Liver (tissue), 9 donors: ENCODE results near the gene CDK5RAP3. TPM values are rescaled to one million over a fixed set of nuclear protein-coding genes. Genes with fewer than 3 reads are reported as not detected.

Experiments
- DNase-seq: peaks from one replicate; pipeline ENCODE4 v3.0.0-alpha.2; 2017; ENCODE audit warnings: low spot score
- H3K27ac ChIP-seq, 2 donors: one replicate each; pipeline ENCODE4 v1.7.0; 2013; ENCODE audit warnings: inconsistent platforms in 2 of 2, low read length in 2 of 2, control low read depth in 1 of 2, low read depth in 1 of 2, mild to moderate bottlenecking in 1 of 2
- H3K27me3 ChIP-seq, 4 donors: one replicate each; pipeline versions ENCODE4 v1.6.1 to v1.7.0; 2013; ENCODE audit warnings: low read length in 3 of 4, inconsistent platforms in 1 of 4, mild to moderate bottlenecking in 1 of 4, moderate library complexity in 1 of 4; ENCODE audit not compliant: control insufficient read depth in 4 of 4, insufficient read depth in 4 of 4
- H3K36me3 ChIP-seq, 4 donors: one replicate each; pipeline versions ENCODE4 v1.6.1 to v1.7.0; 2013; ENCODE audit warnings: low read length in 3 of 4, mild to moderate bottlenecking in 3 of 4, low read depth in 1 of 4, moderate library complexity in 1 of 4; ENCODE audit not compliant: control insufficient read depth in 4 of 4, insufficient read depth in 3 of 4
- H3K4me1 ChIP-seq, 4 donors: one replicate each; pipeline versions ENCODE4 v1.6.1 to v1.7.0; 2013; ENCODE audit warnings: low read length in 3 of 4, mild to moderate bottlenecking in 3 of 4, moderate library complexity in 1 of 4; ENCODE audit not compliant: control insufficient read depth in 4 of 4, insufficient read depth in 4 of 4
- H3K4me3 ChIP-seq, 3 donors: one replicate each; pipeline versions ENCODE4 v1.6.1 to v1.7.0; 2013; ENCODE audit warnings: low read length in 3 of 3, control low read depth in 1 of 3, low read depth in 1 of 3, mild to moderate bottlenecking in 1 of 3
- H3K9ac ChIP-seq, 2 donors: one replicate each; pipeline ENCODE4 v1.7.0; 2013; ENCODE audit warnings: low read length in 2 of 2, mild to moderate bottlenecking in 2 of 2, moderate library complexity in 2 of 2, control low read depth in 1 of 2, low read depth in 1 of 2
- H3K9me3 ChIP-seq, 4 donors: one replicate each; pipeline versions ENCODE4 v1.6.1 to v1.7.0; 2013; ENCODE audit warnings: low read length in 3 of 4; ENCODE audit not compliant: control insufficient read depth in 4 of 4
- EGR1 ChIP-seq, 2 donors: IDR thresholded peaks; 2 replicates each; pipeline ENCODE4 v1.6.1; 2016 to 2018; ENCODE audit warnings: antibody characterized with exemption in 2 of 2, low read depth in 2 of 2
- FOXA1 ChIP-seq: IDR thresholded peaks from 2 replicates; pipeline ENCODE4 v1.6.1; 2016; ENCODE audit warnings: antibody characterized with exemption
- FOXA2 ChIP-seq: IDR thresholded peaks from 2 replicates; pipeline ENCODE4 v1.6.1; 2016; ENCODE audit warnings: antibody characterized with exemption
- GABPA ChIP-seq, 2 donors: IDR thresholded peaks in 1 of 2; conservative IDR thresholded peaks in 1 of 2; 2 replicates each; pipeline ENCODE4 v1.6.1; 2016; ENCODE audit warnings: antibody characterized with exemption in 2 of 2, mild to moderate bottlenecking in 1 of 2, moderate library complexity in 1 of 2
- JUND ChIP-seq, 2 donors: IDR thresholded peaks; 2 replicates each; pipeline ENCODE4 v1.6.1; 2016; ENCODE audit warnings: antibody characterized with exemption in 2 of 2
- NR2F2 ChIP-seq: IDR thresholded peaks from 2 replicates; pipeline ENCODE4 v1.6.1; 2016; ENCODE audit warnings: antibody characterized with exemption
- RAD21 ChIP-seq, 2 donors: IDR thresholded peaks; 2 replicates each; pipeline ENCODE4 v1.6.1; 2016; ENCODE audit warnings: antibody characterized with exemption in 2 of 2, mild to moderate bottlenecking in 2 of 2
- RXRA ChIP-seq, 2 donors: IDR thresholded peaks; 2 replicates each; pipeline ENCODE4 v1.6.1; 2017 to 2018; ENCODE audit warnings: antibody characterized with exemption in 2 of 2, mild to moderate bottlenecking in 1 of 2
- SP1 ChIP-seq: IDR thresholded peaks from 2 replicates; pipeline ENCODE4 v1.6.1; 2018; ENCODE audit warnings: antibody characterized with exemption, mild to moderate bottlenecking
- TAF1 ChIP-seq: conservative IDR thresholded peaks from 2 replicates; pipeline ENCODE4 v1.6.1; 2016; ENCODE audit warnings: antibody characterized with exemption, mild to moderate bottlenecking
- YY1 ChIP-seq: IDR thresholded peaks from 2 replicates; pipeline ENCODE4 v1.6.1; 2016; ENCODE audit warnings: antibody characterized with exemption, mild to moderate bottlenecking
- WGBS: extraction: QIAGEN DNeasy Blood & Tissue Kit; methylation state at CpG from one replicate; pipeline ENCODE4 v1.1.7; 2013; 5-methylcytosine and 5-hydroxymethylcytosine counted together
- polyA plus RNA-seq, 2 donors: library from polyadenylated mRNA; stranded (reverse) in 1 of 2; unstranded in 1 of 2; fragments of 200-250 nt in 1 of 2; fragments of >200 nt in 1 of 2; fragmentation: Nextera tagmentation in 1 of 2; extraction: Ambion mirVana in 1 of 2; gene quantifications; one replicate each; pipeline versions ENCODE4 v1.2.1 to v1.2.3, GENCODE V29; 2013 to 2015
- total RNA-seq, 2 donors: library from RNA; depleted of rRNA; stranded (reverse); fragments of >200 nt; gene quantifications; one replicate each; pipeline ENCODE4 v1.2.3, GENCODE V29; 2014
- TF ChIP-seq, protein P1 (sequence below): IDR thresholded peaks from 2 replicates; pipeline ENCODE4 v1.6.1; 2016; ENCODE audit warnings: antibody characterized with exemption, mild to moderate bottlenecking
- TF ChIP-seq, protein P2 (sequence below): fragments of 150-350 bp; IDR thresholded peaks from 2 replicates; pipeline ENCODE4 v1.5.1; 2017; ENCODE audit warnings: improper control_type of control experiment, low read depth, low read length; ENCODE audit not compliant: missing input control
- TF ChIP-seq, protein P3 (sequence below): IDR thresholded peaks from 2 replicates; pipeline ENCODE4 v1.6.1; 2016; ENCODE audit warnings: antibody characterized with exemption
- TF ChIP-seq, protein P4 (sequence below): IDR thresholded peaks from 2 replicates; pipeline ENCODE4 v1.6.1; 2016; ENCODE audit warnings: antibody characterized with exemption
- TF ChIP-seq, protein P5 (sequence below): IDR thresholded peaks from 2 replicates; pipeline ENCODE4 v1.6.1; 2016; ENCODE audit warnings: antibody characterized with exemption
- donor health status: healthy.
- donor health status: healthy.
- donor health status: healthy.
- donor health status: healthy.
- donor health status: healthy.

CDK5RAP3 gene
- total and polyA plus RNA-seq, 4 donors = 44.6 to 120 (median 74.7) TPM

DNA sequence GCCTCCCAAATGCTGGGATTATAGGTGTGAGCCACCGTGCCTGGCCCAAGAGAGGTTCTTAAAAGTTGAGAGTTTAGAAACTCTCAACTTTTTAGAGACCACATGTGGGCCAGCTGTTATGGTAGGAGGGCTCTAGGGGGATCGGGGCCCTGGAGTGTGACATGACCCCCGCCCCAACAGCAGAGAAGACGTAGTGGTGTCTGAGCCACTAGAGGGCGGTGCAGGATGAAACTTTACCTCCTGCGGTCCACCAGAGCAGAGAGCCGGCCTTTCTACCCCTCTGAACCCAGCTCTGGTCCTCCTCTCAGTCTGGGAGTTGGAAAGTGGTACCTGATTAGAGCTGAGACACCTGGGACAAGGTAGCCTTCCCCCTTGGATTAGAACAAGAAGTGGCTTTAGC lies 7.4 kb downstream of the CDK5RAP3 start:
- Histone ChIP-seq H3K36me3 (peaks cover 9 to 86% (median 68%) of the 10 kb centered on the region in 4 donors), H3K4me3 (no peak overlapping the region), H3K27ac (no peak overlapping the region), H3K9me3 (no peaks in the 10 kb centered on the region), H3K27me3 (no peaks in the 10 kb centered on the region), H3K4me1 (peaks cover 0 to 5% (median 1%) of the 10 kb centered on the region in 4 donors), H3K9ac (no peak overlapping the region)
- DNase-seq = peak; percentile 66
- 53% methylated on average over 7 of the region's 7 CpGs for WGBS
- TF ChIP-seq FOXA2 = no peak
- TF ChIP-seq YY1 = no peak
- TF ChIP-seq RXRA (IDR thresholded peaks at IDR 0.05) = no peak
- TF ChIP-seq, protein P1, sequence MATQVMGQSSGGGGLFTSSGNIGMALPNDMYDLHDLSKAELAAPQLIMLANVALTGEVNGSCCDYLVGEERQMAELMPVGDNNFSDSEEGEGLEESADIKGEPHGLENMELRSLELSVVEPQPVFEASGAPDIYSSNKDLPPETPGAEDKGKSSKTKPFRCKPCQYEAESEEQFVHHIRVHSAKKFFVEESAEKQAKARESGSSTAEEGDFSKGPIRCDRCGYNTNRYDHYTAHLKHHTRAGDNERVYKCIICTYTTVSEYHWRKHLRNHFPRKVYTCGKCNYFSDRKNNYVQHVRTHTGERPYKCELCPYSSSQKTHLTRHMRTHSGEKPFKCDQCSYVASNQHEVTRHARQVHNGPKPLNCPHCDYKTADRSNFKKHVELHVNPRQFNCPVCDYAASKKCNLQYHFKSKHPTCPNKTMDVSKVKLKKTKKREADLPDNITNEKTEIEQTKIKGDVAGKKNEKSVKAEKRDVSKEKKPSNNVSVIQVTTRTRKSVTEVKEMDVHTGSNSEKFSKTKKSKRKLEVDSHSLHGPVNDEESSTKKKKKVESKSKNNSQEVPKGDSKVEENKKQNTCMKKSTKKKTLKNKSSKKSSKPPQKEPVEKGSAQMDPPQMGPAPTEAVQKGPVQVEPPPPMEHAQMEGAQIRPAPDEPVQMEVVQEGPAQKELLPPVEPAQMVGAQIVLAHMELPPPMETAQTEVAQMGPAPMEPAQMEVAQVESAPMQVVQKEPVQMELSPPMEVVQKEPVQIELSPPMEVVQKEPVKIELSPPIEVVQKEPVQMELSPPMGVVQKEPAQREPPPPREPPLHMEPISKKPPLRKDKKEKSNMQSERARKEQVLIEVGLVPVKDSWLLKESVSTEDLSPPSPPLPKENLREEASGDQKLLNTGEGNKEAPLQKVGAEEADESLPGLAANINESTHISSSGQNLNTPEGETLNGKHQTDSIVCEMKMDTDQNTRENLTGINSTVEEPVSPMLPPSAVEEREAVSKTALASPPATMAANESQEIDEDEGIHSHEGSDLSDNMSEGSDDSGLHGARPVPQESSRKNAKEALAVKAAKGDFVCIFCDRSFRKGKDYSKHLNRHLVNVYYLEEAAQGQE = no peak
- no peak for TF ChIP-seq EGR1 (IDR thresholded peaks at IDR 0.05; ENCODE audit: low read depth in 2 of 2)
- TF ChIP-seq, protein P2, sequence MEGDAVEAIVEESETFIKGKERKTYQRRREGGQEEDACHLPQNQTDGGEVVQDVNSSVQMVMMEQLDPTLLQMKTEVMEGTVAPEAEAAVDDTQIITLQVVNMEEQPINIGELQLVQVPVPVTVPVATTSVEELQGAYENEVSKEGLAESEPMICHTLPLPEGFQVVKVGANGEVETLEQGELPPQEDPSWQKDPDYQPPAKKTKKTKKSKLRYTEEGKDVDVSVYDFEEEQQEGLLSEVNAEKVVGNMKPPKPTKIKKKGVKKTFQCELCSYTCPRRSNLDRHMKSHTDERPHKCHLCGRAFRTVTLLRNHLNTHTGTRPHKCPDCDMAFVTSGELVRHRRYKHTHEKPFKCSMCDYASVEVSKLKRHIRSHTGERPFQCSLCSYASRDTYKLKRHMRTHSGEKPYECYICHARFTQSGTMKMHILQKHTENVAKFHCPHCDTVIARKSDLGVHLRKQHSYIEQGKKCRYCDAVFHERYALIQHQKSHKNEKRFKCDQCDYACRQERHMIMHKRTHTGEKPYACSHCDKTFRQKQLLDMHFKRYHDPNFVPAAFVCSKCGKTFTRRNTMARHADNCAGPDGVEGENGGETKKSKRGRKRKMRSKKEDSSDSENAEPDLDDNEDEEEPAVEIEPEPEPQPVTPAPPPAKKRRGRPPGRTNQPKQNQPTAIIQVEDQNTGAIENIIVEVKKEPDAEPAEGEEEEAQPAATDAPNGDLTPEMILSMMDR = peak; percentile 41
- TF ChIP-seq, protein P3, sequence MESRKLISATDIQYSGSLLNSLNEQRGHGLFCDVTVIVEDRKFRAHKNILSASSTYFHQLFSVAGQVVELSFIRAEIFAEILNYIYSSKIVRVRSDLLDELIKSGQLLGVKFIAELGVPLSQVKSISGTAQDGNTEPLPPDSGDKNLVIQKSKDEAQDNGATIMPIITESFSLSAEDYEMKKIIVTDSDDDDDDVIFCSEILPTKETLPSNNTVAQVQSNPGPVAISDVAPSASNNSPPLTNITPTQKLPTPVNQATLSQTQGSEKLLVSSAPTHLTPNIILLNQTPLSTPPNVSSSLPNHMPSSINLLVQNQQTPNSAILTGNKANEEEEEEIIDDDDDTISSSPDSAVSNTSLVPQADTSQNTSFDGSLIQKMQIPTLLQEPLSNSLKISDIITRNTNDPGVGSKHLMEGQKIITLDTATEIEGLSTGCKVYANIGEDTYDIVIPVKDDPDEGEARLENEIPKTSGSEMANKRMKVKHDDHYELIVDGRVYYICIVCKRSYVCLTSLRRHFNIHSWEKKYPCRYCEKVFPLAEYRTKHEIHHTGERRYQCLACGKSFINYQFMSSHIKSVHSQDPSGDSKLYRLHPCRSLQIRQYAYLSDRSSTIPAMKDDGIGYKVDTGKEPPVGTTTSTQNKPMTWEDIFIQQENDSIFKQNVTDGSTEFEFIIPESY = no peak
- no peak for TF ChIP-seq JUND (IDR thresholded peaks at IDR 0.05)
- TF ChIP-seq GABPA (IDR thresholded peaks at IDR 0.05 in 1 of 2, conservative IDR thresholded peaks at IDR 0.05 in 1 of 2) = no peak
- no peak for TF ChIP-seq TAF1
- TF ChIP-seq NR2F2 = no peak
- TF ChIP-seq, protein P4, sequence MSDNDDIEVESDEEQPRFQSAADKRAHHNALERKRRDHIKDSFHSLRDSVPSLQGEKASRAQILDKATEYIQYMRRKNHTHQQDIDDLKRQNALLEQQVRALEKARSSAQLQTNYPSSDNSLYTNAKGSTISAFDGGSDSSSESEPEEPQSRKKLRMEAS = no peak
- TF ChIP-seq RAD21 (IDR thresholded peaks at IDR 0.05) = peak; percentile 65 to 75
- TF ChIP-seq, protein P5, sequence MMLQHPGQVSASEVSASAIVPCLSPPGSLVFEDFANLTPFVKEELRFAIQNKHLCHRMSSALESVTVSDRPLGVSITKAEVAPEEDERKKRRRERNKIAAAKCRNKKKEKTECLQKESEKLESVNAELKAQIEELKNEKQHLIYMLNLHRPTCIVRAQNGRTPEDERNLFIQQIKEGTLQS = no peak

DNA sequence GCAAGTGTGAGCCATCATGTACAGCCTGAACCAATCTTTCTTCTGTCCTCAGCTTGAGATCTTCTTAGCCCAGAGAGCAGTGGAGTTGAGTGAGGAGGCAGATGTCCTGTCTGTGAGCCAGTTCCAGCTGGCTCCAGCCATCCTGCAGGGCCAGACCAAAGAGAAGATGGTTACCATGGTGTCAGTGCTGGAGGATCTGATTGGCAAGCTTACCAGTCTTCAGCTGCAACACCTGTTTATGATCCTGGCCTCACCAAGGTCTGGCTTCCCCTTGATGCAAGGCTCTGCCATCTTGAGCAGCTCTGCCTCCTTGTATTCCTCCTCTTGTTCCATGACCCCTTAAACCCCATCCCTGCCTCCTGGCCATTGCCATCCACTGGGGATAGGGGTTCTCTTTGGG lies 9.6 kb downstream of the CDK5RAP3 start:
- H3K4me1 ChIP-seq = peaks cover 0 to 5% (median 1%) of the 10 kb centered on the region in 4 donors
- H3K27ac ChIP-seq = no peak overlapping the region
- H3K9me3 ChIP-seq = no peaks in the 10 kb centered on the region
- TF ChIP-seq, protein P1 = no peak
- TF ChIP-seq, protein P3 = no peak
- TF ChIP-seq FOXA1 (no peak), JUND (IDR thresholded peaks at IDR 0.05) (no peak), YY1 (no peak), NR2F2 (no peak), SP1 (no peak), RXRA (IDR thresholded peaks at IDR 0.05) (no peak)
- TF ChIP-seq, protein P5 = no peak
- peaks cover 9 to 77% (median 58%) of the 10 kb centered on the region in 4 donors for H3K36me3 ChIP-seq
- DNase-seq = no peak
- no peaks in the 10 kb centered on the region for H3K27me3 ChIP-seq
- H3K9ac ChIP-seq = no peak overlapping the region
- H3K4me3 ChIP-seq = no peak overlapping the region
